Neural progenitor cell (in vitro differentiated cells): ENCODE results near the gene SEMA5B. TPM values are rescaled to one million over a fixed set of nuclear protein-coding genes. Genes with fewer than 3 reads are reported as not detected.

Experiments
- DNase-seq: peaks from one replicate; pipeline ENCODE4 v3.0.0-alpha.2; 2016; ENCODE audit warnings: low spot score
- H2AFZ ChIP-seq: fragments of 200-600 bp; sonication (generic); replicated peaks from 2 replicates; pipeline ENCODE4 v1.6.1; 2016; ENCODE audit warnings: antibody characterized with exemption
- H3F3A ChIP-seq: fragments of 200-600 bp; sonication (generic); 2 replicates; pipeline ENCODE4 v1.6.1; 2016; ENCODE audit warnings: antibody characterized with exemption, low read depth
- H3K27ac ChIP-seq: fragments of 200-600 bp; sonication (generic); 2 replicates; pipeline ENCODE4 v1.5.1; 2016; ENCODE audit warnings: mild to moderate bottlenecking
- H3K27me3 ChIP-seq: fragments of 200-600 bp; sonication (generic); 2 replicates; pipeline ENCODE4 v1.6.1; 2016; ENCODE audit warnings: mild to moderate bottlenecking, moderate library complexity
- H3K36me3 ChIP-seq: fragments of 200-600 bp; sonication (generic); 2 replicates; pipeline ENCODE4 v1.5.1; 2016
- H3K4me1 ChIP-seq: fragments of 200-600 bp; sonication (generic); 2 replicates; pipeline ENCODE4 v1.6.1; 2016; ENCODE audit warnings: mixed run types
- H3K4me2 ChIP-seq: fragments of 200-600 bp; sonication (generic); 2 replicates; pipeline ENCODE4 v1.6.1; 2016
- H3K4me3 ChIP-seq: fragments of 200-600 bp; sonication (generic); 2 replicates; pipeline ENCODE4 v1.5.1; 2016
- H3K79me2 ChIP-seq: fragments of 200-600 bp; sonication (generic); 2 replicates; pipeline ENCODE4 v1.6.1; 2016; ENCODE audit warnings: low read depth
- H3K9ac ChIP-seq: fragments of 200-600 bp; sonication (generic); 2 replicates; pipeline ENCODE4 v1.6.1; 2016
- H3K9me3 ChIP-seq: fragments of 200-600 bp; sonication (generic); 2 replicates; pipeline ENCODE4 v1.5.1; 2016; ENCODE audit warnings: low read depth
- H4K20me1 ChIP-seq: fragments of 200-600 bp; sonication (generic); 2 replicates; pipeline ENCODE4 v1.6.1; 2016; ENCODE audit warnings: low read depth
- H3K27ac Mint-ChIP-seq: 3 replicates; pipeline ENCODE4 v1.8.0; 2021; ENCODE audit warnings: mixed read lengths
- H3K27me3 Mint-ChIP-seq: 2 replicates; pipeline ENCODE4 v1.8.0; 2022; ENCODE audit warnings: low read depth, mild to moderate bottlenecking, inconsistent platforms, moderate library complexity, mixed read lengths; ENCODE audit not compliant: insufficient read depth
- H3K36me3 Mint-ChIP-seq: 3 replicates; pipeline ENCODE4 v1.8.0; 2021; ENCODE audit warnings: mixed read lengths
- H3K4me1 Mint-ChIP-seq: 3 replicates; pipeline ENCODE4 v1.8.0; 2021; ENCODE audit warnings: mixed read lengths
- H3K4me3 Mint-ChIP-seq: 3 replicates; pipeline ENCODE4 v1.8.0; 2021; ENCODE audit warnings: mild to moderate bottlenecking, moderate library complexity, mixed read lengths
- H3K9me3 Mint-ChIP-seq: 3 replicates; pipeline ENCODE4 v1.8.0; 2020; ENCODE audit warnings: mixed read lengths
- EZH2 ChIP-seq: fragments of 200-600 bp; sonication (generic); IDR thresholded peaks from 2 replicates; pipeline ENCODE4 v1.6.1; 2017; ENCODE audit warnings: antibody characterized with exemption, mild to moderate bottlenecking, moderate library complexity
- EZH2phosphoT487 ChIP-seq: fragments of 200-600 bp; sonication (generic); IDR thresholded peaks from 2 replicates; pipeline ENCODE4 v1.6.1; 2017; ENCODE audit warnings: antibody characterized with exemption
- total RNA-seq: library from RNA; depleted of rRNA; stranded (reverse); fragments of >200 nt; gene quantifications from 2 replicates; pipeline ENCODE4 v1.2.3, GENCODE V29; 2015; ENCODE audit warnings: low replicate concordance
- TF ChIP-seq, protein P1 (sequence below): fragments of 200-600 bp; sonication (generic); IDR thresholded peaks from 2 replicates; pipeline ENCODE4 v1.5.1; 2017; ENCODE audit warnings: antibody characterized with exemption, mild to moderate bottlenecking

The SEMA5B gene
- total RNA-seq, 1 donor from 2014 or later, result 10.1 TPM

DNA sequence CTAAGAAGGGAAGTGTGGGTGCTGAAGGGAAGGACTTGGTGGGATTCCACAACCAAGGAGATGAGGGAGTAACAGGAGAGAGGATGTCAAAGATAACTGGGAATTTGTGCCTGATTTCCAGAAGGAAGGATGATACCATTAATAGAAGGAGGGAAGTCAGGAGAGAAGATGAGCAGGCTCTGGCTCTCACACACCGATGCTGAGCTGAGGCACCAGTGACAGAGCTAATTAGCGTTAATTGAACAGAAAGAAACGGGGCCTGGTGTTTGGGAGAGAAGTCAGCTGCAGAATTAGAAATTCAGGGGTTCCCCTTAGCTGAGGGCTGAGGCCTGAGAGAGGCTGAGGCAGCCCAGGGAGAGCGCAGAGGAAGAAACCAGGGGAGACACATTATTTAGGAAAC lies 27.4 kb upstream of the SEMA5B start:
- Histone ChIP-seq H3K36me3 (no peaks in the 10 kb centered on the region), H3F3A (no peaks in the 10 kb centered on the region), H3K9ac (no peak overlapping the region), H2AFZ (no peak overlapping the region), H4K20me1 (no peaks in the 10 kb centered on the region), H3K79me2 (no peaks in the 10 kb centered on the region), H3K4me2 (no peak overlapping the region), H3K27ac (no peak overlapping the region), H3K4me1 (peaks cover 8% of the 10 kb centered on the region), H3K9me3 (no peaks in the 10 kb centered on the region), H3K4me3 (no peak overlapping the region), H3K27me3 (peaks cover under 1% of the 10 kb centered on the region)
- Mint-ChIP-seq H3K4me3 (no peak overlapping the region), H3K27ac (no peak overlapping the region), H3K36me3 (no peaks in the 10 kb centered on the region), H3K27me3 (peaks cover 10% of the 10 kb centered on the region), H3K9me3 (no peaks in the 10 kb centered on the region), H3K4me1 (no peaks in the 10 kb centered on the region)
- TF ChIP-seq EZH2 (no peak), EZH2phosphoT487 (no peak)
- TF ChIP-seq, protein P1, sequence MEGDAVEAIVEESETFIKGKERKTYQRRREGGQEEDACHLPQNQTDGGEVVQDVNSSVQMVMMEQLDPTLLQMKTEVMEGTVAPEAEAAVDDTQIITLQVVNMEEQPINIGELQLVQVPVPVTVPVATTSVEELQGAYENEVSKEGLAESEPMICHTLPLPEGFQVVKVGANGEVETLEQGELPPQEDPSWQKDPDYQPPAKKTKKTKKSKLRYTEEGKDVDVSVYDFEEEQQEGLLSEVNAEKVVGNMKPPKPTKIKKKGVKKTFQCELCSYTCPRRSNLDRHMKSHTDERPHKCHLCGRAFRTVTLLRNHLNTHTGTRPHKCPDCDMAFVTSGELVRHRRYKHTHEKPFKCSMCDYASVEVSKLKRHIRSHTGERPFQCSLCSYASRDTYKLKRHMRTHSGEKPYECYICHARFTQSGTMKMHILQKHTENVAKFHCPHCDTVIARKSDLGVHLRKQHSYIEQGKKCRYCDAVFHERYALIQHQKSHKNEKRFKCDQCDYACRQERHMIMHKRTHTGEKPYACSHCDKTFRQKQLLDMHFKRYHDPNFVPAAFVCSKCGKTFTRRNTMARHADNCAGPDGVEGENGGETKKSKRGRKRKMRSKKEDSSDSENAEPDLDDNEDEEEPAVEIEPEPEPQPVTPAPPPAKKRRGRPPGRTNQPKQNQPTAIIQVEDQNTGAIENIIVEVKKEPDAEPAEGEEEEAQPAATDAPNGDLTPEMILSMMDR, result no peak
- DNase-seq, result no peak

DNA sequence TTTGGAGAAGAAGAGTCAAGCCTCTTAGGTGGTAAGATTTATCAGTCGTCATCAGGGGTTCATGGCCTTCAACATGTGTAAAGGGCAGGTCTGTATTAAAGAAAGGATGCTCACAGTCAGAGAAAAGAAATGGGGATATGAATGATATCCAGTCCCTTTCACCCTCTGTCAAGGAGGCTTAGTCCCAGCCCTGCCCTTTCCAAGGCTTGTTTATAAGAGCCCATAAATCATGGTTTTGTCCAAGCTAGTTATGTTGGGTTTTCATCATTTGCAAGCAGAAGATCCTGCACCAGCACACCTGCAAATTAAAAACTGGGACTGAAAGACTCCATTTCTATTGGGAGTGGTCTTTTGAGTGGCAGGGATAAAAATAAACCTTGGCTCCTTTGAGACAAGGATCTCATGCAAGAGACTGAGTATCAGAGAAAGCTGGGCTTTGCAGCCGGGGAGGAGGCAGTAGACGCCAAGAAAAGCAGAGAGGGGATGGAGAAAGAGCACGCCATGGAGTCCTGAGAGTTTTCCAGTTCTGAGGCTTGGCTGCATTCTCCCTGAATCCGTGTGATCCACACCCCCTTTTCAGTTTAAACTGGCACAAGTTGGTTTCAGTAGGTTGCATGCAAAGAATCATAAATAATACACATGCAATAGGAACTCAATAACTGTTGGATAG lies 26.7 kb upstream of the SEMA5B start:
- no peak overlapping the region for H3K4me3 Mint-ChIP-seq
- no peak overlapping the region for H3K27ac Mint-ChIP-seq

DNA sequence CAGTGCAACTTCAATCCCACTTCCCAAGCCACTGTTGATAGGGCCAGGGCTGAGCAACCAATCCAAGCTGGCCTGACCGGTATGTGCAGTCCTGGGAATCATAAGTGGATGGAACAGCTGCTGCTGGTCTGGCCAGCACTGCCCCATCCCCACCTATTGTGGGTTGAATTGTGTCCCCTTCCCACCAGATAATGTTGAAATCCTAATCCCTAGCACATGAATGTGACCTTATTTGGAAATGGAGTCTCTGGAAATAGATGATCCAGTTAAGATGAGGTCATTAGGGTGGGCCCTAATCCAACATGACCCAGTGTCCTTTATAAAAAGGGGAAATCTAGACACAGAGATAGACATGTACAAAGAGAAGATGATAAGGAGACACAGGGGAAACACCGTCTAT lies 25.5 kb upstream of the SEMA5B start:
- H3K4me3 ChIP-seq, result no peak overlapping the region
- Mint-ChIP-seq H3K9me3 (no peaks in the 10 kb centered on the region), H3K27ac (no peak overlapping the region), H3K4me1 (no peaks in the 10 kb centered on the region), H3K27me3 (peaks cover 10% of the 10 kb centered on the region), H3K36me3 (no peaks in the 10 kb centered on the region), H3K4me3 (no peak overlapping the region)
- no peaks in the 10 kb centered on the region for H4K20me1 ChIP-seq
- no peaks in the 10 kb centered on the region for H3K27me3 ChIP-seq
- no peak overlapping the region for H3K9ac ChIP-seq
- H3K79me2 ChIP-seq, result no peaks in the 10 kb centered on the region
- TF ChIP-seq, protein P1, result no peak
- TF ChIP-seq EZH2 (no peak), EZH2phosphoT487 (no peak)
- H3F3A ChIP-seq, result no peaks in the 10 kb centered on the region
- no peak overlapping the region for H3K27ac ChIP-seq
- no peaks in the 10 kb centered on the region for H3K9me3 ChIP-seq
- no peak overlapping the region for H2AFZ ChIP-seq
- DNase-seq, result no peak
- peaks cover 8% of the 10 kb centered on the region for H3K4me1 ChIP-seq
- H3K36me3 ChIP-seq, result no peaks in the 10 kb centered on the region
- H3K4me2 ChIP-seq, result no peak overlapping the region

More for the DNA sequence above, 26.7 kb upstream of the SEMA5B start:
- H3K79me2 ChIP-seq, result no peaks in the 10 kb centered on the region
- no peaks in the 10 kb centered on the region for H3K36me3 Mint-ChIP-seq
- H2AFZ ChIP-seq, result no peak overlapping the region
- H3K36me3 ChIP-seq, result no peaks in the 10 kb centered on the region
- no peak overlapping the region for H3K4me2 ChIP-seq
- no peaks in the 10 kb centered on the region for H3F3A ChIP-seq
- no peak for DNase-seq
- H3K4me3 ChIP-seq, result no peak overlapping the region
- H3K9me3 ChIP-seq, result no peaks in the 10 kb centered on the region
- H4K20me1 ChIP-seq, result no peaks in the 10 kb centered on the region
- peaks cover 8% of the 10 kb centered on the region for H3K4me1 ChIP-seq
- no peak overlapping the region for H3K9ac ChIP-seq
- TF ChIP-seq, protein P1, result no peak
- TF ChIP-seq EZH2phosphoT487 (no peak), EZH2 (no peak)
- no peaks in the 10 kb centered on the region for H3K27me3 ChIP-seq
- H3K27me3 Mint-ChIP-seq, result peaks cover 10% of the 10 kb centered on the region
- H3K9me3 Mint-ChIP-seq, result no peaks in the 10 kb centered on the region
- H3K4me1 Mint-ChIP-seq, result no peaks in the 10 kb centered on the region
- no peak overlapping the region for H3K27ac ChIP-seq
